Peyer's patch (tissue), 4 donors: ENCODE measurements around the gene IGFBPL1. TPM values are rescaled to one million over a fixed set of nuclear protein-coding genes. Genes with fewer than 3 reads are reported as not detected.

Experiments
- DNase-seq, 3 donors: peaks; one replicate each; pipeline ENCODE4 v3.0.0-alpha.2; 2017 to 2019
- H3K27ac ChIP-seq, 4 donors: fragments of 200-600 bp; sonication (generic); one replicate each; pipeline ENCODE4 v1.5.1; 2016 to 2019
- H3K27me3 ChIP-seq, 2 donors: fragments of 200-600 bp; sonication (generic); one replicate each; pipeline ENCODE4 v1.5.1; 2019
- H3K36me3 ChIP-seq, 3 donors: fragments of 200-600 bp; sonication (generic); one replicate each; pipeline ENCODE4 v1.5.1; 2016 to 2019
- H3K4me1 ChIP-seq, 4 donors: fragments of 200-600 bp; sonication (generic); one replicate each; pipeline ENCODE4 v1.5.1; 2016 to 2019
- H3K4me3 ChIP-seq, 4 donors: fragments of 200-600 bp; sonication (generic); 1 replicate in 3 of 4; 2 replicates in 1 of 4; pipeline ENCODE4 v1.5.1; 2016 to 2019; ENCODE audit warnings: mild to moderate bottlenecking in 1 of 4
- H3K9me3 ChIP-seq, 4 donors: fragments of 200-600 bp; sonication (generic); one replicate each; pipeline ENCODE4 v1.5.1; 2016 to 2019; ENCODE audit warnings: mild to moderate bottlenecking in 1 of 4
- CTCF ChIP-seq, 6 experiments: fragments of 450-650 bp in 4 of 6; fragments of 200-600 bp in 2 of 6; sonication (generic) in 1 of 6; IDR thresholded peaks; one replicate each; pipeline ENCODE4 v1.5.1; 2017 to 2019; ENCODE audit warnings: antibody characterized with exemption in 6 of 6, mild to moderate bottlenecking in 3 of 6, moderate library complexity in 1 of 6
- POLR2A ChIP-seq, 2 donors: fragments of 450-650 bp; IDR thresholded peaks; one replicate each; pipeline ENCODE4 v1.5.1; 2017; ENCODE audit warnings: antibody characterized with exemption in 2 of 2, mild to moderate bottlenecking in 2 of 2, moderate library complexity in 2 of 2
- total RNA-seq, 4 donors: library from RNA; depleted of rRNA; stranded (reverse); fragments of >200 nt; gene quantifications; one replicate each; pipeline ENCODE4 v1.1.0, GENCODE V29; 2016

Gene IGFBPL1
- total RNA-seq, 4 donors from 2014 or later = 1.2 to 1.4 TPM; not detected in 2

- no peaks in the 10 kb centered on the region for H3K27me3 ChIP-seq
- peaks cover 0 to 1% (median 0%) of the 10 kb centered on the region in 4 donors for H3K4me1 ChIP-seq
- H3K27ac ChIP-seq = peak overlapping the region in 2 of 4 donors; percentile 37 to 45
- H3K36me3 ChIP-seq = no peaks in the 10 kb centered on the region
- no peak for TF ChIP-seq POLR2A (IDR thresholded peaks at IDR 0.05)
- no peak for TF ChIP-seq CTCF (IDR thresholded peaks at IDR 0.05)
- no peak overlapping the region for H3K4me3 ChIP-seq
- DNase-seq = no peak
- H3K9me3 ChIP-seq = no peaks in the 10 kb centered on the region
These were observed 48.1 kb downstream of the IGFBPL1 start for GRCh38 chr9:38376021-38376670.

- Histone ChIP-seq H3K27me3 (no peaks in the 10 kb centered on the region), H3K4me3 (no peak overlapping the region), H3K9me3 (no peaks in the 10 kb centered on the region), H3K4me1 (no peaks in the 10 kb centered on the region), H3K36me3 (no peaks in the 10 kb centered on the region), H3K27ac (peak overlapping the region in 1 of 4 donors; percentile 37)
- TF ChIP-seq CTCF (IDR thresholded peaks at IDR 0.05) = no peak
- no peak for TF ChIP-seq POLR2A (IDR thresholded peaks at IDR 0.05)
- DNase-seq = no peak
These were observed 48.7 kb downstream of the IGFBPL1 start for GRCh38 chr9:38375572-38375963.

- no peak for TF ChIP-seq POLR2A (IDR thresholded peaks at IDR 0.05)
- TF ChIP-seq CTCF (IDR thresholded peaks at IDR 0.05) = no peak
- Histone ChIP-seq H3K4me3 (no peak overlapping the region), H3K9me3 (no peaks in the 10 kb centered on the region), H3K27me3 (no peaks in the 10 kb centered on the region), H3K27ac (no peak overlapping the region), H3K4me1 (no peaks in the 10 kb centered on the region), H3K36me3 (no peaks in the 10 kb centered on the region)
- DNase-seq = no peak
These were observed 49.2 kb downstream of the IGFBPL1 start for GRCh38 chr9:38374847-38375571.

- H3K36me3 ChIP-seq = no peaks in the 10 kb centered on the region
- TF ChIP-seq CTCF (IDR thresholded peaks at IDR 0.05) = no peak
- no peaks in the 10 kb centered on the region for H3K27me3 ChIP-seq
- DNase-seq = no peak
- no peaks in the 10 kb centered on the region for H3K4me1 ChIP-seq
- no peak overlapping the region for H3K27ac ChIP-seq
- no peaks in the 10 kb centered on the region for H3K9me3 ChIP-seq
- H3K4me3 ChIP-seq = no peak overlapping the region
These were observed 50.6 kb downstream of the IGFBPL1 start for GRCh38 chr9:38373679-38374078.

- TF ChIP-seq CTCF (IDR thresholded peaks at IDR 0.05) (no peak), POLR2A (IDR thresholded peaks at IDR 0.05) (no peak)
- no peak for DNase-seq
- no peaks in the 10 kb centered on the region for H3K27me3 ChIP-seq
These were observed 51.3 kb downstream of the IGFBPL1 start for GRCh38 chr9:38372762-38373619.

More at GRCh38 chr9:38372762-38373619, 51.3 kb downstream of the IGFBPL1 start:
- H3K4me3 ChIP-seq = no peak overlapping the region
- H3K9me3 ChIP-seq = no peaks in the 10 kb centered on the region
- H3K27ac ChIP-seq = peak overlapping the region in 1 of 4 donors; percentile 15
- H3K36me3 ChIP-seq = no peaks in the 10 kb centered on the region
- no peaks in the 10 kb centered on the region for H3K4me1 ChIP-seq
